ENCODE data around the gene DIP2A. TPM values are rescaled to one million over a fixed set of nuclear protein-coding genes. Genes with fewer than 3 reads are reported as not detected.

Gene DIP2A
- total and polyA plus RNA-seq, 11 donors: 13.4 to 31.9 (median 22.6) TPM

- H3K27me3 ChIP-seq: no peaks in the 10 kb centered on the region
- DNase-seq (no peak), ATAC-seq (no peak)
- H3K9me3 ChIP-seq: peaks cover 0 to 19% (median 0%) of the 10 kb centered on the region in 12 donors
- H3K36me3 ChIP-seq: peaks cover 0 to 7% (median 0%) of the 10 kb centered on the region in 9 donors
- peaks cover 0 to 49% (median 34%) of the 10 kb centered on the region in 12 donors for H3K4me1 ChIP-seq
- H3K27ac ChIP-seq: no peak overlapping the region
- TF ChIP-seq POLR2A (IDR thresholded peaks at IDR 0.05) (no peak), CTCF (IDR thresholded peaks at IDR 0.05) (no peak)
- 84 to 97% (median 96%) methylated on average over 5 of the region's 5 CpGs for WGBS, 4 donors
- intact Hi-C loops (cut with DNase I): no loop called here
- no peak overlapping the region for H3K4me3 ChIP-seq
Measured at GRCh38 chr21:46452710-46453109, 6.0 kb upstream of the DIP2A start.

GRCh38 chr21:46454142-46454541 is 4.5 kb upstream of the DIP2A start:
- no peak overlapping the region for H3K27ac ChIP-seq
- no peaks in the 10 kb centered on the region for H3K27me3 ChIP-seq
- no peak for DNase-seq
- 35 to 48% (median 43%) methylated on average over 3 of the region's 3 CpGs for WGBS, 4 donors
- TF ChIP-seq POLR2A (IDR thresholded peaks at IDR 0.05) (no peak), CTCF (IDR thresholded peaks at IDR 0.05) (no peak)
- peaks cover 0 to 51% (median 35%) of the 10 kb centered on the region in 12 donors for H3K4me1 ChIP-seq
- peaks cover 0 to 7% (median 0%) of the 10 kb centered on the region in 12 donors for H3K9me3 ChIP-seq
- H3K4me3 ChIP-seq: no peak overlapping the region
- peaks cover 0 to 7% (median 0%) of the 10 kb centered on the region in 9 donors for H3K36me3 ChIP-seq
- intact Hi-C loops (cut with DNase I): no loop called here
- ATAC-seq: no peak

- peaks cover 0 to 7% (median 0%) of the 10 kb centered on the region in 9 donors for H3K36me3 ChIP-seq
- 48 to 62% (median 59%) methylated on average over 4 of the region's 4 CpGs for WGBS, 4 donors
- intact Hi-C loops (cut with DNase I): no loop called here
- H3K4me1 ChIP-seq: peaks cover 0 to 52% (median 35%) of the 10 kb centered on the region in 12 donors
- H3K27me3 ChIP-seq: no peaks in the 10 kb centered on the region
- peaks cover 0 to under 1% (median 0%) of the 10 kb centered on the region in 12 donors for H3K9me3 ChIP-seq
- DNase-seq (no peak), ATAC-seq (no peak)
- no peak overlapping the region for H3K4me3 ChIP-seq
- TF ChIP-seq POLR2A (IDR thresholded peaks at IDR 0.05): no peak
- no peak for TF ChIP-seq CTCF (IDR thresholded peaks at IDR 0.05)
- peak overlapping the region in 9 of 12 donors; percentile 19 to 97 (median 49) for H3K27ac ChIP-seq
Measured at GRCh38 chr21:46454634-46455390, 3.9 kb upstream of the DIP2A start.

GRCh38 chr21:46455575-46456385 is 2.9 kb upstream of the DIP2A start:
- H3K27ac ChIP-seq: peak overlapping the region in 10 of 12 donors; percentile 1 to 97 (median 47)
- ATAC-seq: peak in 1 of 4 donors; percentile 2
- no peak for TF ChIP-seq CTCF (IDR thresholded peaks at IDR 0.05)
- TF ChIP-seq POLR2A (IDR thresholded peaks at IDR 0.05): no peak
- H3K27me3 ChIP-seq: no peaks in the 10 kb centered on the region
- no peak overlapping the region for H3K4me3 ChIP-seq
- peaks cover 3 to 61% (median 40%) of the 10 kb centered on the region in 12 donors for H3K4me1 ChIP-seq
- 18 to 26% (median 21%) methylated on average over 9 to 10 of the region's 10 CpGs for WGBS, 4 donors
- peak in 4 of 5 donors; percentile 36 to 67 (median 48) for DNase-seq
- no peaks in the 10 kb centered on the region for H3K9me3 ChIP-seq
- H3K36me3 ChIP-seq: peaks cover 0 to 7% (median 0%) of the 10 kb centered on the region in 9 donors
- intact Hi-C loops (cut with DNase I): no loop called here
